Activated effector memory CD4-positive, alpha-beta T cell treated with anti-CD3 and anti-CD28 coated beads, Interleukin-2, amount 50 U/mL, for 16 hours (primary cell): ENCODE measurements around the gene PGAM4.
"Not testable (repeated sequence)": the region's sequence is repeated elsewhere in the genome, so short reads cannot be mapped to it uniquely, and the experiment has no call there.

Experiments
- DNase-seq: peaks from one replicate; pipeline ENCODE4 v3.0.0-alpha.2; 2020

The PGAM4 gene

GRCh38 chrX:77924320-77924859, 45.0 kb downstream of the PGAM4 start:
- no peak for DNase-seq

- DNase-seq, result no peak
Measured at GRCh38 chrX:77922787-77923186, 46.7 kb downstream of the PGAM4 start.

- DNase-seq, result not testable (repeated sequence)
Measured at GRCh38 chrX:77919370-77919769, 50.1 kb downstream of the PGAM4 start.

GRCh38 chrX:77918568-77918967, 50.9 kb downstream of the PGAM4 start:
- no peak for DNase-seq
